ENCODE results near the gene ZNF581.

Gene ZNF581

GRCh38 chr19:55691561-55692481 is 48.4 kb downstream of the ZNF581 start:
- no peak for FAIRE-seq
- DNase-seq (ENCODE audit: insufficient read length, low spot score) = no peak

GRCh38 chr19:55692681-55693081 is 49.2 kb downstream of the ZNF581 start:
- FAIRE-seq (no peak), DNase-seq (ENCODE audit: insufficient read length, low spot score) (no peak)

GRCh38 chr19:55693336-55693974 is 50.0 kb downstream of the ZNF581 start:
- DNase-seq (ENCODE audit: insufficient read length, low spot score) (no peak), FAIRE-seq (no peak)

- no peak for FAIRE-seq
- DNase-seq (ENCODE audit: insufficient read length, low spot score) = no peak
Measured at GRCh38 chr19:55694241-55694655, 50.8 kb downstream of the ZNF581 start.

DNA sequence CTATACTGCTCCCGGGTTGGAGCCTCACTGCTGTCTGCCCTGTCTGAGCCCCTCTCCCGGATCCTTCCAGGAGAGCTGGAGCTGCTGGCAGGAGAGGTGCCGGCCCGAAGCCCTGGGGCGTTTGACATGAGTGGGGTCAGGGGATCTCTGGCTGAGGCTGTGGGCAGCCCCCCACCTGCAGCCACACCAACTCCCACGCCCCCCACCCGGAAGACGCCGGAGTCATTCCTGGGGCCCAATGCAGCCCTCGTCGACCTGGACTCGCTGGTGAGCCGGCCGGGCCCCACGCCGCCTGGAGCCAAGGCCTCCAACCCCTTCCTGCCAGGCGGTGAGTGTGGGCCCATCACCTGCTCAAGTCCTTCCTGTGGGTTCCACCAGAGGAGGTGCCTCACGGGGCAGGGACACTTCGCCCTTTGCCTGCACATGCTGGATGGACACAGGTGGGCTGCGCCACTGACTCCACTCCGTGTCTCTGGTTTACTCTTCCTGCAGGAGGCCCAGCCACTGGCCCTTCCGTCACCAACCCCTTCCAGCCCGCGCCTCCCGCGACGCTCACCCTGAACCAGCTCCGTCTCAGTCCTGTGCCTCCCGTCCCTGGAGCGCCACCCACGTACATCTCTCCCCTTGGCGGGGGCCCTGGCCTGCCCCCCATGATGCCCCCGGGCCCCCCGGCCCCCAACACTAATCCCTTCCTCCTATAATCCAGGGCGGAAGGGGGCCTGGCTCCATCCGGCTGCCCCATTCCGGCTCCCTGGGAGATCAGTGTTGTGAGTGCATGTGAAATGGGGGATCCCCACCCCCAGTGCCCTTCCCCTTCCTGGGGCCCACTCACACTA is 51.4 kb downstream of the ZNF581 start:
- DNase-seq (ENCODE audit: insufficient read length, low spot score) (no peak), FAIRE-seq (no peak)
